B cell (primary cell): Measurements from ENCODE around the gene ADGRD1.

Experiments
- CTCF ChIP-seq: fragments of 200-600 bp; IDR thresholded peaks from one replicate; pipeline ENCODE4 v1.8.0; 2022; ENCODE audit warnings: antibody characterized with exemption, mild to moderate bottlenecking
- EZH2 ChIP-seq: IDR thresholded peaks from 2 replicates; pipeline ENCODE4 v1.6.1; 2012; ENCODE audit warnings: borderline replicate concordance, low read depth, mild to moderate bottlenecking, moderate library complexity, low read length; ENCODE audit not compliant: insufficient read depth, poor library complexity, severe bottlenecking

- TF ChIP-seq CTCF (no peak), EZH2 (no peak)
These were observed 77.0 kb downstream of the ADGRD1 start for GRCh38 chr12:131030472-131031328.
